Ascending aorta (tissue), 2 donors: ENCODE measurements around the gene CALY. TPM values are rescaled to one million over a fixed set of nuclear protein-coding genes. Genes with fewer than 3 reads are reported as not detected.
"Not testable (repeated sequence)": the region's sequence is repeated elsewhere in the genome, so short reads cannot be mapped to it uniquely, and the experiment has no call there.

Experiments used
- DNase-seq, 2 donors: peaks; one replicate each; pipeline ENCODE4 v3.0.0-alpha.2; 2019; ENCODE audit warnings: low spot score in 2 of 2
- H3K27ac ChIP-seq, 2 donors: fragments of 200-600 bp; sonication (generic); one replicate each; pipeline ENCODE4 v1.5.1; 2016 to 2017; ENCODE audit warnings: mild to moderate bottlenecking in 1 of 2
- H3K27me3 ChIP-seq: fragments of 200-600 bp; sonication (generic); one replicate; pipeline ENCODE4 v1.5.1; 2017
- H3K36me3 ChIP-seq, 2 donors: fragments of 200-600 bp; sonication (generic); one replicate each; pipeline ENCODE4 v1.5.1; 2016
- H3K4me1 ChIP-seq, 2 donors: fragments of 200-600 bp; sonication (generic); one replicate each; pipeline ENCODE4 v1.5.1; 2016 to 2017; ENCODE audit warnings: mild to moderate bottlenecking in 1 of 2
- H3K4me3 ChIP-seq, 2 donors: fragments of 200-600 bp; sonication (generic); one replicate each; pipeline ENCODE4 v1.5.1; 2016 to 2017; ENCODE audit warnings: mild to moderate bottlenecking in 1 of 2
- H3K9me3 ChIP-seq, 2 donors: fragments of 200-600 bp; sonication (generic); one replicate each; pipeline ENCODE4 v1.5.1; 2016
- CTCF ChIP-seq, 3 experiments: fragments of 200-600 bp in 2 of 3; fragments of 450-650 bp in 1 of 3; sonication (generic) in 2 of 3; IDR thresholded peaks; one replicate each; pipeline ENCODE4 v1.5.1; 2016 to 2019; ENCODE audit warnings: antibody characterized with exemption in 3 of 3, mild to moderate bottlenecking in 1 of 3, moderate library complexity in 1 of 3
- intact Hi-C: fragments of 100-400 bp; cut with DNase I; formaldehyde crosslinking; loops from one replicate; pipeline ENCODE4 v1.15.1; 2023
- total RNA-seq: library from RNA; depleted of rRNA; stranded (reverse); fragments of >200 nt; gene quantifications from one replicate; pipeline ENCODE4 v1.1.0, GENCODE V29; 2016

CALY gene
- total RNA-seq, 1 donor from 2014 or later, result not detected

GRCh38 chr10:133377025-133377817, 40.5 kb upstream of the CALY start:
- Histone ChIP-seq H3K27ac (peak overlapping the region in 1 of 2 donors; percentile 61), H3K4me1 (peaks cover 4 to 18% of the 10 kb centered on the region in 2 donors), H3K4me3 (no peak overlapping the region), H3K9me3 (no peaks in the 10 kb centered on the region), H3K27me3 (no peaks in the 10 kb centered on the region), H3K36me3 (no peaks in the 10 kb centered on the region)
- TF ChIP-seq CTCF (IDR thresholded peaks at IDR 0.05), result no peak
- intact Hi-C loops, result loop anchor here (5.0 to 10.0 kb wide), 3 partner anchors 115 to 1475 kb away; partner anchors contain the start of genes PPP2R2D and STK32C
- no peak for DNase-seq

- H3K4me3 ChIP-seq, H3K36me3 ChIP-seq, DNase-seq, H3K27ac ChIP-seq, H3K27me3 ChIP-seq, H3K9me3 ChIP-seq: not testable (repeated sequence)
- intact Hi-C loops, result loop anchor here (5.0 to 10.0 kb wide), 3 partner anchors 114 to 1474 kb away; partner anchors contain the start of genes PPP2R2D and STK32C
- peaks cover 4 to 18% of the 10 kb centered on the region in 2 donors for H3K4me1 ChIP-seq
Measured at GRCh38 chr10:133376183-133376582, 39.5 kb upstream of the CALY start.

DNA sequence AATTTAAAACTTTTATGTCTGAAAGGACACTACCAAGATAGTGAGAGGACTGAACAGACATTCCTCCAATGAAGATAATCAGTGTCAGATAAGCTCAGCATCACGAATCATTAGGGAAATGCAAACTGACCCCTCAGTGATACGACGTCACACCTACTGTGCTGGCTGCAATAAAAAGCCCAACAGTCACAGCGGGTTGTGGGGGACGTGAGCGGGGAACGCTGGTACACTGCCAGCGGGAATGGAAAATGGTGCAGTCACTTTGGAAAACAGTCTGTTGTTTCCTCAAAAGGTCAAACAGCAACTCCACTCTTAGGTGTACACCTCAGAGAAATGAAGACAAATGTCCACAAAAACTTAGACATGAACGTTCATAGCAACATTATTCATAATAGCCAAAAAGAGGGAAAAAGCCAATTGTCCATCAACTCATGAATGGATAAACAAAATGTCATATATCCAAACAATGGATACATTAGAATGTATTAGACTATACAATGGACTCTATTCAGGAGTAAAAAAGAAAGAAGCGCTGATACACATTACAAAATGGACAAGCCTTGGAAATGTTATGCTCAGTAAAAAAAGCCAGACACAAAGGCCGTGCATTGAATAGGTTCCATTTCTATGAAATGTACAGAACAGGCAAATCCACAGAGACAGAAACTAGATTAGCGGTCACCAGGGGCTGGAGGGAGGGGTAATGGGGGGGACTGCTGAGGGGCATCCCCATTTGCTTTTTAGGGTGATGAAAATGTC, 38.8 kb upstream of the CALY start:
- no peak overlapping the region for H3K27ac ChIP-seq
- TF ChIP-seq CTCF (IDR thresholded peaks at IDR 0.05), result no peak
- intact Hi-C loops, result loop anchor here (5.0 to 10.0 kb wide), 3 partner anchors 113 to 1473 kb away; partner anchors contain the start of genes PPP2R2D and STK32C

DNA sequence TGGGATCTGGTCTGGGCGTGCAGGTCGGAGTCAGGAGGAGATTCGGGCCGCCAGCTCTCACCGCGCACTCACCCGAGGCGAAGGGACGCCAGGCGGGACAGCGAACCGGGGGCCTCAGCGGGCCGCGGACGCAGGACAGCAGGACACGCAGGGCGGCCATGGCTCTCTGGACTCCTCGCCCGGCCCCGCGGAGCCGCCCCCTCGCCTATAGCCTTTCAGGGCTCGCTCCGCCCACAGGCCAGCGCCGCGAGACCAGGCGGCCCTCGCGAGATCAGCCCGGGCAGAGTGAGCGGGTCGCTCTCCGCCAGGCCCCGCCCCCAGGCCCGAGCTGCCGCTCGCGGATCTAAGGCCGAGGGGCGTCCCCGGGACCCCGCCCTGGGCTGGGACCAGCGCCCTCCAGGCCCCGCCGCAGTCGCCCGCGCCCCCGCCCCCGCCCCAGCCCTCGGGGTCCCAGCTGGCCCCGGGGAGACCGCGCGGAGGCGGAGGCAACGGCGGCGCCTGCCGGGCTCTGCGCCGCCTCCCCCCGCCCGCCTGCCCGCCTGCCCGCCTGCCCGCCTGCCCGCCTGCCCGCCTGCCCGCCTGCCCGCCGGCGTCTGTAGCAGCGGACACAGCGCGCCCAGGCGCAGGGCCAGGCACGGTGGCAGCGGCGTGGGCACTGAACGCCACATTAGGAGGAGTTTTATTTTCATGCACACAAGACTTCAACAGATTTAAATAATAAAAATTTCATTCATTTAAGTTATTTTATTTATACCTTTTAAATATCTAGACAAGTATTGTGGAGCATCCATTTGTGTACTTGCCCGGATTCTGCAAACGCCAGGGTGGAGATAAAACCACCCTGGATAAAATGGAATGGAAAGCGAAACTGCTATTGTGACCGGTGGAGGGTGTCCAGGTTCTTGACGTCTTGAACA, 36.7 kb upstream of the CALY start, which contains the start of gene ECHS1:
Gene ECHS1 (minus strand): TSS at position 181 of the 917 bp plus-strand sequence. CDS start 21 bp downstream, at position 160.
- peak within 1 kb of the TSS; percentile 73 to 88 for H3K27ac ChIP-seq
- H3K36me3 ChIP-seq, result peaks cover 12 to 24% of the 10 kb centered on the region in 2 donors
- no peak for TF ChIP-seq CTCF (IDR thresholded peaks at IDR 0.05)
- peaks cover 4 to 12% of the 10 kb centered on the region in 2 donors for H3K4me1 ChIP-seq
- no peaks in the 10 kb centered on the region for H3K27me3 ChIP-seq
- DNase-seq, result peak; percentile 83 to 97
- intact Hi-C loops, result loop anchor here (1.0 to 10.0 kb wide), 5 partner anchors 15 to 1069 kb away; partner anchors contain the start of genes FUOM, MTG1, STK32C and TUBGCP2
- no peaks in the 10 kb centered on the region for H3K9me3 ChIP-seq
- H3K4me3 ChIP-seq, result peak within 1 kb of the TSS; percentile 66 to 92

More for the DNA sequence above, 38.8 kb upstream of the CALY start:
- DNase-seq, result no peak
- Histone ChIP-seq H3K4me3 (no peak overlapping the region), H3K4me1 (peaks cover 4 to 18% of the 10 kb centered on the region in 2 donors), H3K27me3 (no peaks in the 10 kb centered on the region), H3K9me3 (no peaks in the 10 kb centered on the region), H3K36me3 (peaks cover 0 to 3% of the 10 kb centered on the region in 2 donors)

GRCh38 chr10:133372507-133372906, 35.8 kb upstream of the CALY start:
- H3K27ac ChIP-seq, result peak overlapping the region in 1 of 2 donors; percentile 5
- H3K4me1 ChIP-seq, result peaks cover 0 to 8% of the 10 kb centered on the region in 2 donors
- peak overlapping the region; percentile 66 to 92 for H3K4me3 ChIP-seq
- H3K9me3 ChIP-seq, result no peaks in the 10 kb centered on the region
- H3K36me3 ChIP-seq, result peaks cover 18 to 29% of the 10 kb centered on the region in 2 donors
- intact Hi-C loops, result loop anchor here (5.0 to 10.0 kb wide), 2 partner anchors 40 to 1068 kb away; partner anchors contain the start of gene STK32C
- no peak for DNase-seq
- no peaks in the 10 kb centered on the region for H3K27me3 ChIP-seq
- TF ChIP-seq CTCF (IDR thresholded peaks at IDR 0.05), result no peak
